Coronary artery (tissue), 2 donors: Measurements from ENCODE around the gene OSBPL3.

Source experiments
- DNase-seq: peaks from one replicate; pipeline ENCODE4 v3.0.0-alpha.2; 2017; ENCODE audit warnings: low spot score
- H3K27ac ChIP-seq, 2 donors: fragments of 200-600 bp; sonication (generic); one replicate each; pipeline ENCODE4 v1.5.1; 2016 to 2019
- H3K4me3 ChIP-seq: fragments of 200-600 bp; sonication (generic); 2 replicates; pipeline ENCODE4 v1.5.1; 2016; ENCODE audit warnings: mild to moderate bottlenecking, moderate library complexity
- CTCF ChIP-seq: fragments of 200-600 bp; sonication (generic); IDR thresholded peaks from one replicate; pipeline ENCODE4 v1.5.1; 2019; ENCODE audit warnings: antibody characterized with exemption

The OSBPL3 gene

GRCh38 chr7:24834128-24834798 lies 145.7 kb downstream of the OSBPL3 start:
- Histone ChIP-seq H3K4me3 (no peak overlapping the region), H3K27ac (peak overlapping the region in 1 of 2 donors; percentile 57)
- no peak for TF ChIP-seq CTCF
- DNase-seq: no peak

- DNase-seq: no peak
- Histone ChIP-seq H3K27ac (no peak overlapping the region), H3K4me3 (no peak overlapping the region)
- no peak for TF ChIP-seq CTCF
Measured at GRCh38 chr7:24833549-24833948, 146.4 kb downstream of the OSBPL3 start.

GRCh38 chr7:24831240-24831639 lies 148.7 kb downstream of the OSBPL3 start:
- no peak overlapping the region for H3K4me3 ChIP-seq
- no peak for DNase-seq
- H3K27ac ChIP-seq: peak overlapping the region in 1 of 2 donors; percentile 38
- no peak for TF ChIP-seq CTCF

GRCh38 chr7:24830440-24831050 lies 149.4 kb downstream of the OSBPL3 start:
- no peak overlapping the region for H3K27ac ChIP-seq
- DNase-seq: no peak

GRCh38 chr7:24829787-24830186 lies 150.2 kb downstream of the OSBPL3 start:
- Histone ChIP-seq H3K4me3 (no peak overlapping the region), H3K27ac (no peak overlapping the region)
- no peak for TF ChIP-seq CTCF
- no peak for DNase-seq

More at GRCh38 chr7:24830440-24831050, 149.4 kb downstream of the OSBPL3 start:
- TF ChIP-seq CTCF: no peak
- no peak overlapping the region for H3K4me3 ChIP-seq

- Histone ChIP-seq H3K27ac (no peak overlapping the region), H3K4me3 (no peak overlapping the region)
- no peak for TF ChIP-seq CTCF
- no peak for DNase-seq
Measured at GRCh38 chr7:24828891-24829661, 150.9 kb downstream of the OSBPL3 start.
